KMS-11 (cell line): ENCODE measurements around the gene AR.

ENCODE experiments used
- H2AFZ ChIP-seq: fragments of 200-600 bp; sonication (generic); 2 replicates; pipeline ENCODE4 v1.6.1; 2016; ENCODE audit warnings: antibody characterized with exemption, mixed run types, low read depth
- H3K27ac ChIP-seq: fragments of 200-600 bp; sonication (generic); 2 replicates; pipeline ENCODE4 v1.6.1; 2016; ENCODE audit warnings: mild to moderate bottlenecking, mixed run types
- H3K27me3 ChIP-seq: fragments of 200-600 bp; sonication (generic); 2 replicates; pipeline ENCODE4 v1.6.1; 2017; ENCODE audit warnings: mild to moderate bottlenecking, low read depth, mixed run types, moderate library complexity; ENCODE audit not compliant: insufficient read depth
- H3K36me3 ChIP-seq: fragments of 200-600 bp; sonication (generic); 2 replicates; pipeline ENCODE4 v1.6.1; 2017; ENCODE audit warnings: mild to moderate bottlenecking, mixed run types; ENCODE audit not compliant: insufficient read depth
- H3K4me1 ChIP-seq: fragments of 200-600 bp; sonication (generic); 2 replicates; pipeline ENCODE4 v1.6.1; 2016; ENCODE audit warnings: mild to moderate bottlenecking, low read depth, mixed run types; ENCODE audit not compliant: poor library complexity, severe bottlenecking
- H3K4me2 ChIP-seq: fragments of 200-600 bp; sonication (generic); 2 replicates; pipeline ENCODE4 v1.7.0; 2016; ENCODE audit warnings: mild to moderate bottlenecking, mixed run types
- H3K4me3 ChIP-seq: fragments of 200-600 bp; sonication (generic); IDR thresholded peaks from 2 replicates; pipeline ENCODE4 v1.6.1; 2017; ENCODE audit warnings: low read depth, low read length, mixed read lengths; ENCODE audit not compliant: insufficient read depth
- H3K79me2 ChIP-seq: fragments of 200-600 bp; sonication (generic); 2 replicates; pipeline ENCODE4 v1.6.1; 2016; ENCODE audit warnings: low read depth, mixed run types; ENCODE audit not compliant: insufficient read depth
- H3K9ac ChIP-seq: fragments of 200-600 bp; sonication (generic); 2 replicates; pipeline ENCODE4 v1.6.1; 2016; ENCODE audit warnings: mild to moderate bottlenecking, mixed run types
- H4K20me1 ChIP-seq: fragments of 200-600 bp; sonication (generic); 2 replicates; pipeline ENCODE4 v1.6.1; 2016; ENCODE audit warnings: mild to moderate bottlenecking, mixed run types; ENCODE audit not compliant: insufficient read depth
- TF ChIP-seq, protein P1 (sequence below): fragments of 200-600 bp; sonication (generic); conservative IDR thresholded peaks from 2 replicates; pipeline ENCODE4 v1.6.1; 2017; ENCODE audit warnings: low read depth, mild to moderate bottlenecking, antibody characterized with exemption, low read length, moderate library complexity, mixed read lengths

The AR gene

DNA sequence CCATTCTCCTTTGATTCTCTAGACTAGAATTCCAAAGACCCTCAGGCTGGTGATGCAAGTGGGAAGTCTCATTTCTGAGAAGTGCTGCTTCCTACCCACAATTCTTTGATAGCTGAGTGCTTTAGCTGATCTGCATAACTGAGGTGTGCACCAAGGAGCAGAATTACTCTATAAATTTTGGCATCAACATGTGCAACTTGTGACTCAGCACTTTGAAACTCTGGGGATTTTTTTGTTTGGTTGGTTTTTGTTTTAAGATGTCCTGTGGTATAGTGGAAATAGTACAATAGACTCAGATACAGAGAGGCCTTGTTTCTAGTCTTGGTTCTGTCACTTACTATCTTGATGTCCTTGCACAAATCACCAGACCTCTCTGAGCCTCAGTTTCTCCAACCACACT is 148.4 kb downstream of the AR start:
- Histone ChIP-seq H3K27me3 (no peaks in the 10 kb centered on the region), H3K36me3 (no peaks in the 10 kb centered on the region), H3K27ac (peak overlapping the region; percentile 90), H3K4me2 (peak overlapping the region; percentile 60), H2AFZ (peak overlapping the region; percentile 71), H3K4me1 (peaks cover 81% of the 10 kb centered on the region), H3K4me3 (no peak overlapping the region), H3K9ac (peak overlapping the region; percentile 41; the same call in 1 of the 2 replicates), H3K79me2 (no peaks in the 10 kb centered on the region), H4K20me1 (no peaks in the 10 kb centered on the region)
- TF ChIP-seq, protein P1, sequence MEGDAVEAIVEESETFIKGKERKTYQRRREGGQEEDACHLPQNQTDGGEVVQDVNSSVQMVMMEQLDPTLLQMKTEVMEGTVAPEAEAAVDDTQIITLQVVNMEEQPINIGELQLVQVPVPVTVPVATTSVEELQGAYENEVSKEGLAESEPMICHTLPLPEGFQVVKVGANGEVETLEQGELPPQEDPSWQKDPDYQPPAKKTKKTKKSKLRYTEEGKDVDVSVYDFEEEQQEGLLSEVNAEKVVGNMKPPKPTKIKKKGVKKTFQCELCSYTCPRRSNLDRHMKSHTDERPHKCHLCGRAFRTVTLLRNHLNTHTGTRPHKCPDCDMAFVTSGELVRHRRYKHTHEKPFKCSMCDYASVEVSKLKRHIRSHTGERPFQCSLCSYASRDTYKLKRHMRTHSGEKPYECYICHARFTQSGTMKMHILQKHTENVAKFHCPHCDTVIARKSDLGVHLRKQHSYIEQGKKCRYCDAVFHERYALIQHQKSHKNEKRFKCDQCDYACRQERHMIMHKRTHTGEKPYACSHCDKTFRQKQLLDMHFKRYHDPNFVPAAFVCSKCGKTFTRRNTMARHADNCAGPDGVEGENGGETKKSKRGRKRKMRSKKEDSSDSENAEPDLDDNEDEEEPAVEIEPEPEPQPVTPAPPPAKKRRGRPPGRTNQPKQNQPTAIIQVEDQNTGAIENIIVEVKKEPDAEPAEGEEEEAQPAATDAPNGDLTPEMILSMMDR: no peak

DNA sequence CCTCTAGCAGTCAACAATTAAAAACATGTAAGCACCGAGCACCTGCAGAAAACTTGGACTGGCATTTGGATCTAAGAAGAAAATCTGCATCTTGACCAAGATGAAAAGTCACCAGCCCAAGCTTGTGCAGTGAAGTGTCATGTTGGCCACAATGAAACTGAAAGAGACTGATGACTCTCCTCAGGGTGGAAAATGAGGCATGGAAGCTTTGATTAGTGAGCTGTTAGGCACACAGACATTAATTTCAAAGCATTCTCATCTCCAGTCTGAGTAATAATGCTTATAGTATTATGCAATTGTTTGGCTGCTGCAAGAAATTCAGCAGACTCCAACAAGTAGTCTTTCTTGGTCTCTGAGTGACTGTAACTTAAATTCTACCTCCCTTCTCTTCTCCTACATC is 150.1 kb downstream of the AR start:
- no peaks in the 10 kb centered on the region for H3K79me2 ChIP-seq
- H2AFZ ChIP-seq: no peak overlapping the region; the same call in 1 of the 2 replicates
- peak overlapping the region; percentile 60; the same call in 1 of the 2 replicates for H3K4me2 ChIP-seq
- H3K36me3 ChIP-seq: no peaks in the 10 kb centered on the region
- no peaks in the 10 kb centered on the region for H4K20me1 ChIP-seq
- peaks cover 93% of the 10 kb centered on the region for H3K4me1 ChIP-seq
- no peak overlapping the region for H3K9ac ChIP-seq
- peak overlapping the region; percentile 90 for H3K27ac ChIP-seq
- no peaks in the 10 kb centered on the region for H3K27me3 ChIP-seq
- TF ChIP-seq, protein P1: no peak
- H3K4me3 ChIP-seq: no peak overlapping the region

DNA sequence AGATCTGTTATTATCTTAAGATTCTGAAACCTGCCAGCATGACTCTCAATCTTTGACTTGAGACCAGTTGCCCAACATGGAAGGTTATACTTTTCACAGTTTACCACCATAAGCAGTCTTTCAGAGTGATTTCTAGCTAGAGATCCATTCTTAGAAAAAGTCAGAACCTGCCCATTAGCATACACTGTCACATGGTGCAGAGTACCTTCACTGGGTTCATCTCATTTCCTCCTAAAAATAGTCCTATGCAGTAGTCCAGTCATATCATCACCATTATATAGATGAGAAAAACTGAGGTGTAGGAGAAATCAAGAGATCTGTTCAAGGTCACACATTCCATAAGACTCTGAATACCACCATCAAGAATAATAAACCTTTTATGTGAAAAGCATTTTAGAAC is 153.6 kb downstream of the AR start:
- Histone ChIP-seq H4K20me1 (no peaks in the 10 kb centered on the region), H3K4me3 (no peak overlapping the region), H3K27ac (no peak overlapping the region), H3K9ac (no peak overlapping the region), H3K4me2 (peak overlapping the region; percentile 39; the same call in 1 of the 2 replicates), H3K4me1 (peaks cover 60% of the 10 kb centered on the region), H2AFZ (no peak overlapping the region), H3K27me3 (no peaks in the 10 kb centered on the region), H3K79me2 (no peaks in the 10 kb centered on the region), H3K36me3 (no peaks in the 10 kb centered on the region)
- TF ChIP-seq, protein P1: no peak

DNA sequence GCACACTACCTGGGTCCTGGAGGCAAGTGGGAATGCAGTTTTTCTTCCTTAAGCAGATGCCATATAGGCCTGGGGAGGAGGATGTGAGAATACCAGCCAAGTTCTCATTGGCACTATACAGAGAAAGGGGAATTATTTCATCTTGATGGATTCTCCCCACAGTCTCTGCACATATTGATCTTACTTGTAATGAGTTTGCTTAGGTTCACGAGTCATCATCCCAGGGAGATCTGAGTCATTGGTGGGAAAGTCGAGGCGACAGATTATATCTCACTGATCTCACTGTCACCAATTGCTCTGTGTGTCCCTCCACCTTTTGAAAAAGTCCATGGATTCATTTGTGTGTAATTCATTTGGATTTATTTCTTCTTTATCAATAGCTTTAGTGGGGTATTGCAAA is 156.8 kb downstream of the AR start:
- Histone ChIP-seq H4K20me1 (no peaks in the 10 kb centered on the region), H3K27ac (no peak overlapping the region), H3K4me1 (peaks cover 29% of the 10 kb centered on the region), H3K9ac (no peak overlapping the region), H2AFZ (no peak overlapping the region), H3K79me2 (no peaks in the 10 kb centered on the region), H3K36me3 (no peaks in the 10 kb centered on the region), H3K4me2 (no peak overlapping the region), H3K27me3 (no peaks in the 10 kb centered on the region), H3K4me3 (no peak overlapping the region)
- TF ChIP-seq, protein P1: no peak
